ENCODE measurements around the gene C8G.
A peak's percentile ranks its signal among the peaks of the same experiment; 100 is the strongest.

Gene C8G

DNA sequence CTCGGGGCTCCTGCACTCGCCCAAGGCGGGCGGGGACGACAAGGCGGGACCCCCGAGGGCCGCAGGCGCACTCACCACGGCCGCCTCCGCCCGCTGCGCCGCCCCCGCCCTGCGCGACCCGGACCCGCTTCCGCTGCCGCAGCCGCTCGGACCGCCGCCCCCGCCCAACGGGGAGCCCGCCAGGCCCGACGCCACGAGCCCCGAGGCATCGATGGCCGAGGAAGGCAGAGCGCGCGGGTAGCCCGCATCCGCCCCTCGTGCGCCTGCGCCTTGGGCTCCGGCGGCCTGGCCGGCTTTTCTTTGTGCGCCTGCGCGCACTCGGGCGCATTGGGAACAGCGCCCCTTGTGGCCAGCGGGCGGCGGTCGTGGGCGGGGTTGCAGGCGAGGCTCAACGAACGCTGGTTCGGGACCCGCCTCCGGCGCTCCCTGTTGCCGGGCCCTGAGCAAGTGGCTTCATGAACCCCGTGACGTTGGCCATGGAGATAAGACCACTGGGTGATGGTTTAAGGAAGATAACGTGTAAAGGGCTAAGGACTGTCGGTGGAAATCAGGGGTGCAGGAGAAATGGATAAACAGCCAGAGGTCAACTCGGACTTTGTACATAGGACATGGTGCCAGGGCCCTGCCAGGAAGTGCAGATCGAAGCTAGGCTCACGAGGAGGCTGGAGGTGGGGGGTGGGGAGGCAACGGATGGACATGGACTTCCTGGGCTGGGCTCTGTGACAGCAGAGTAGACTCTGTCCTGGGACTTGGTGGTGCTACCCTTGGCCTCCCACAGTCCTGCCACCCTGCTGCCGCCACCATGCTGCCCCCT lies at the start of gene C8G, which contains the start of gene FBXW5:
Gene C8G (plus strand): TSS at position 725 of the 814 bp plus-strand sequence. CDS start 78 bp downstream, at position 803.
Gene FBXW5 (minus strand): TSS at position 220 of the 814 bp plus-strand sequence. CDS start 655 bp downstream, outside the sequence.
- peak within 1 kb of the TSS; percentile 69 for H3K4me3 ChIP-seq (ENCODE audit: low read depth, low read length)
- peak; percentile 94 for DNase-seq (ENCODE audit: low read depth)
- peak; percentile 55 for TF ChIP-seq POLR2A (IDR thresholded peaks at IDR 0.05; ENCODE audit: extremely low read depth, insufficient read length)
- TF ChIP-seq, protein P1, sequence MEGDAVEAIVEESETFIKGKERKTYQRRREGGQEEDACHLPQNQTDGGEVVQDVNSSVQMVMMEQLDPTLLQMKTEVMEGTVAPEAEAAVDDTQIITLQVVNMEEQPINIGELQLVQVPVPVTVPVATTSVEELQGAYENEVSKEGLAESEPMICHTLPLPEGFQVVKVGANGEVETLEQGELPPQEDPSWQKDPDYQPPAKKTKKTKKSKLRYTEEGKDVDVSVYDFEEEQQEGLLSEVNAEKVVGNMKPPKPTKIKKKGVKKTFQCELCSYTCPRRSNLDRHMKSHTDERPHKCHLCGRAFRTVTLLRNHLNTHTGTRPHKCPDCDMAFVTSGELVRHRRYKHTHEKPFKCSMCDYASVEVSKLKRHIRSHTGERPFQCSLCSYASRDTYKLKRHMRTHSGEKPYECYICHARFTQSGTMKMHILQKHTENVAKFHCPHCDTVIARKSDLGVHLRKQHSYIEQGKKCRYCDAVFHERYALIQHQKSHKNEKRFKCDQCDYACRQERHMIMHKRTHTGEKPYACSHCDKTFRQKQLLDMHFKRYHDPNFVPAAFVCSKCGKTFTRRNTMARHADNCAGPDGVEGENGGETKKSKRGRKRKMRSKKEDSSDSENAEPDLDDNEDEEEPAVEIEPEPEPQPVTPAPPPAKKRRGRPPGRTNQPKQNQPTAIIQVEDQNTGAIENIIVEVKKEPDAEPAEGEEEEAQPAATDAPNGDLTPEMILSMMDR (IDR thresholded peaks at IDR 0.05; ENCODE audit: low read depth, low read length): peak; percentile 69
- TF ChIP-seq, protein P2, sequence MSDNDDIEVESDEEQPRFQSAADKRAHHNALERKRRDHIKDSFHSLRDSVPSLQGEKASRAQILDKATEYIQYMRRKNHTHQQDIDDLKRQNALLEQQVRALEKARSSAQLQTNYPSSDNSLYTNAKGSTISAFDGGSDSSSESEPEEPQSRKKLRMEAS (IDR thresholded peaks at IDR 0.05; ENCODE audit: low read depth, low read length): peak; percentile 70
- peak; percentile 67 for TF ChIP-seq MYC (IDR thresholded peaks at IDR 0.05; ENCODE audit: low read depth, low read length)

DNA sequence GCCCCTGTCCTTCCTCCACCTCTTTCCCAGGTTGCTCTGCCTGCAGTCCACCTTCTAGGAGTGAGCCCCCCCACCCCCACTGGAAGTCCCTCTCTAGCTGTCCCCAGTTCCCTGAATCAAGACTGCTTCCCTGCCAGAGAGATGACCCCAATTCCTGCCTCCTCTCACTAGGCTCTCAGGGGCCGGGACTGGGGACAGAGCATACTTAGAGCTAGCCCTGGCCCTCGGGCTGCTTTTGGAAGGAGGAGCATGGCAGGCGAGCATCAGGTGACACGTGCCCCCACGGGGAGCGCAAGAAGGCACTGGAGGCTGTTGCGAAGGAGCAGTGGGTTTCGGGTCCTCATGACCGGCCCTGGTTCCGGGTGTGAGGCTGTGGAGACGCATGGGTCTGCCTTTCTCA lies 49.0 kb upstream of the C8G start:
- no peak for DNase-seq (ENCODE audit: low read depth)
- H3K4me3 ChIP-seq (ENCODE audit: low read depth, low read length): no peak overlapping the region
- TF ChIP-seq, protein P1 (IDR thresholded peaks at IDR 0.05; ENCODE audit: low read depth, low read length): no peak
- TF ChIP-seq POLR2A (IDR thresholded peaks at IDR 0.05; ENCODE audit: extremely low read depth, insufficient read length) (no peak), MYC (IDR thresholded peaks at IDR 0.05; ENCODE audit: low read depth, low read length) (no peak)
- TF ChIP-seq, protein P2 (IDR thresholded peaks at IDR 0.05; ENCODE audit: low read depth, low read length): no peak

DNA sequence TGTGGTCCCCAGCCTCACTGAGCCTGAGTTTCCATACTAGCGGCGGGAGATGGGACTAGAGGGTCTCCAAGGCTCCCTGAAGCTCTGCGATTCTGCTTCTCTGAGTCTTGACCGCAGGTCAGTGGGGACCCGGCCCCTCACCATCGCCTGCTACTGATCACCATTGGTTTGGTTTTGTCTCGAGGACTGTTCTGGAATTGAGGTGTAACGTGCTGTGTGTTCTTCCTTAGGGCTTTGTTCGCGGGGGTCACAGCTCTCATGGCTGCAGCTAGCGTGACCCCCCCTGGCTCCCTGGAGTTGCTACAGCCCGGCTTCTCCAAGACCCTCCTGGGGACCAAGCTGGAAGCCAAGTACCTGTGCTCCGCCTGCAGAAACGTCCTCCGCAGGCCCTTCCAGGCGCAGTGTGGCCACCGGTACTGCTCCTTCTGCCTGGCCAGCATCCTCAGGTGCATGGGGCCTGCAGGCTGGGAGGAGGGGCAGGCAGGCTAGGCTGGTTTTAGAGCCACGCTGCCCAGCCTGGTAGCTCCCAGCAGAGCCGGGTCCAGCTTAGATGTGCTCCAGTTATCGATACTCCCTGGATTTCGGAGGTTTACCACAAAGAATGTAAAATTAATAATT lies 46.5 kb upstream of the C8G start:
- no peak overlapping the region for H3K4me3 ChIP-seq (ENCODE audit: low read depth, low read length)
- TF ChIP-seq, protein P1 (IDR thresholded peaks at IDR 0.05; ENCODE audit: low read depth, low read length): no peak
- no peak for TF ChIP-seq MYC (IDR thresholded peaks at IDR 0.05; ENCODE audit: low read depth, low read length)
- TF ChIP-seq POLR2A (IDR thresholded peaks at IDR 0.05; ENCODE audit: extremely low read depth, insufficient read length): no peak
- TF ChIP-seq, protein P2 (IDR thresholded peaks at IDR 0.05; ENCODE audit: low read depth, low read length): no peak

DNA sequence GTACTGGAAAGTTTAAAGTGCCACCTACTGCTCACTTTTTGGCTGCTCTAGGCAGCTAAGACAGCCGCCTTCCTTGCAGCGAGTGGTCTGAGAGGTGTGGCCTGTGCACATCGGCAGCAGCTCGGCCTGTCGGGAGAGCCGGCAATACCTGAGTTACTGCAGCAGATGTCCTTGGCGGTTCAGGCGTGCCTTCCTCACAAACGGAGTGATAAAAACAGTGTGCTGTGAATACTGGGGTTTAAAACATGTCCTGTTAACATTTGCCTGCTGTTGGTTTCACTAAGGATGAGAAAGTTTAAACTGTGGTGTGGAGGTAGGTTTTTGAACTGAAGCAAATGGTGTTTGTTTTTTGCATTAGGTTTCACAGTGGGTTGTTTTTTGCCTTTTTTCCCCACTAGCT lies 45.8 kb upstream of the C8G start:
- H3K4me3 ChIP-seq (ENCODE audit: low read depth, low read length): no peak overlapping the region
- DNase-seq (ENCODE audit: low read depth): no peak
- TF ChIP-seq POLR2A (IDR thresholded peaks at IDR 0.05; ENCODE audit: extremely low read depth, insufficient read length) (no peak), MYC (IDR thresholded peaks at IDR 0.05; ENCODE audit: low read depth, low read length) (no peak)
- TF ChIP-seq, protein P1 (IDR thresholded peaks at IDR 0.05; ENCODE audit: low read depth, low read length): no peak

More for the DNA sequence above, 46.5 kb upstream of the C8G start:
- no peak for DNase-seq (ENCODE audit: low read depth)

DNA sequence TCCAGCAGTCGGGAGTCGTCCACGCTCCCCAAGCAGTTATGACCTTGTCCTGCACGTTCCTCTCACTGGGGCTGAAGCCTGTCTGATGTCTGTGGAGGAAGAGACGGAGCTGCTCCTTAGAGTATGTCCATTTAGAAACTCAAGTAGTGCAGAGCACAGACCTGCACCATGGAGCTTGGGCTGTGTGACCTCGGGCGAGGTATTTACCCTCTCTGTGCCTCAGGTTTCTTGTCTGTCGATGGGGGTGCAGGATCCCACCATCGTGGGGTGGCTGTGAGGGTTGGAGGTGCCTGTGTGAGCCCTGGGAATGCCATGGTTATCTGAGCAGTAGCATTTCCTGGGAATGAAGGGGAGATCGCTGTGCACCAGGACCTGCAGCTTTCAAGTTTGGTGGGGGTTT lies 44.5 kb upstream of the C8G start:
- no peak for DNase-seq (ENCODE audit: low read depth)
- TF ChIP-seq POLR2A (IDR thresholded peaks at IDR 0.05; ENCODE audit: extremely low read depth, insufficient read length) (no peak), MYC (IDR thresholded peaks at IDR 0.05; ENCODE audit: low read depth, low read length) (no peak)
- TF ChIP-seq, protein P2 (IDR thresholded peaks at IDR 0.05; ENCODE audit: low read depth, low read length): no peak
- no peak overlapping the region for H3K4me3 ChIP-seq (ENCODE audit: low read depth, low read length)

DNA sequence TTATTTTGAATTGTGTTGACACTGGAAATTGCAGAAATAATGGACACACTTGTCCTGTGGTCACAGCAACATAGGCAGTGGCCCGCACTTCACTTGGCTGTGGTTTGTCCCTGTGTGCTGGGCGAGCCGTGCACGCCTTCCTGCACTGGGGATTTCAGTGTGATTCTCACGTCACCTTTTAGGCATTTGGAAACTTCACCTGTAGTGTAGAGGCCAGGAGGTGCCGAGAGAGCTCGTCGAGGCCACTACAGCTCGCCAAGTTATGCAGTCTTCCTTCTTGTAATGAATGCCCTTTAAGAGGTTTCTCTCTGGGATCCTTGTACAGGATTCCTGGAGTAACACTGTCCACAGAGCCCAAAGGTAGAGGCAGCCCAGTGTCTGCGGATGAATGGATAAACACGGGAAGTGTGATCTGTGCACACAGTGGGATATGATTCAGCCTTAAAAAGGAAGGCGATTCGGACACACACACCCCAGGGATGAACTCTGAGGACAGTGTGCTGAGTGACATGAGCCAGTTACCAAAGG lies 44.0 kb upstream of the C8G start:
- no peak for TF ChIP-seq POLR2A (IDR thresholded peaks at IDR 0.05; ENCODE audit: extremely low read depth, insufficient read length)
- TF ChIP-seq, protein P2 (IDR thresholded peaks at IDR 0.05; ENCODE audit: low read depth, low read length): no peak
- no peak for DNase-seq (ENCODE audit: low read depth)
- no peak overlapping the region for H3K4me3 ChIP-seq (ENCODE audit: low read depth, low read length)
